CD4-positive, alpha-beta T cell (primary cell): ENCODE results near the gene NPAS3. TPM values are rescaled to one million over a fixed set of nuclear protein-coding genes. Genes with fewer than 3 reads are reported as not detected.

ENCODE experiments used
- ATAC-seq: fragments of 200-7000 bp; cut with Tn5 transposase; one replicate; pipeline ENCODE4 v1.10.0; 2022; ENCODE audit warnings: mild to moderate bottlenecking; ENCODE audit not compliant: poor library complexity
- CTCF ChIA-PET: fragments of 350-600 bp; sonication (Branson Sonifier 250); formaldehyde crosslinking; loops from one replicate; lab custom pipeline; 2021; ENCODE audit warnings: antibody characterized with exemption, inconsistent platforms; lab: Charles Lee
- POLR2A ChIA-PET: fragments of 350-600 bp; sonication (Branson Sonifier 250); formaldehyde crosslinking; loops from one replicate; lab custom pipeline; 2021; ENCODE audit warnings: antibody characterized with exemption, inconsistent platforms; lab: Charles Lee
- DNase-seq, 14 experiments: peaks; one replicate each; pipeline ENCODE4 v3.0.0-alpha.2; 2013 to 2020; ENCODE audit warnings: mixed read lengths in 2 of 14
- H3K27ac ChIP-seq, 2 donors: one replicate each; pipeline versions ENCODE4 v1.5.1 to v1.7.0; 2013; ENCODE audit warnings: low read length in 2 of 2, low read depth in 1 of 2, mild to moderate bottlenecking in 1 of 2
- H3K27me3 ChIP-seq, 2 experiments: 1 replicate in 1 of 2; 2 replicates in 1 of 2; pipeline versions ENCODE4 v1.6.1 to v1.7.0; 2013; ENCODE audit warnings: low read length in 2 of 2, control low read depth in 1 of 2, mild to moderate bottlenecking in 1 of 2, moderate library complexity in 1 of 2; ENCODE audit not compliant: insufficient read depth in 2 of 2, control insufficient read depth in 1 of 2
- H3K36me3 ChIP-seq: one replicate; pipeline ENCODE4 v1.6.1; 2013; ENCODE audit warnings: low read length, control low read depth; ENCODE audit not compliant: insufficient read depth
- H3K4me1 ChIP-seq: one replicate; pipeline ENCODE4 v1.6.1; 2013; ENCODE audit warnings: low read length, control low read depth; ENCODE audit not compliant: insufficient read depth
- H3K4me3 ChIP-seq: one replicate; pipeline ENCODE4 v1.5.1; 2013; ENCODE audit warnings: mild to moderate bottlenecking, low read length, moderate library complexity
- H3K9me3 ChIP-seq, 2 experiments: 1 replicate in 1 of 2; 2 replicates in 1 of 2; pipeline versions ENCODE4 v1.6.1 to v1.7.0; 2013; ENCODE audit warnings: low read length in 2 of 2, mild to moderate bottlenecking in 2 of 2, control low read depth in 1 of 2, moderate library complexity in 1 of 2; ENCODE audit not compliant: control insufficient read depth in 1 of 2, insufficient read depth in 1 of 2
- H3K27ac Mint-ChIP-seq: one replicate; pipeline ENCODE4 v1.8.0; 2020; ENCODE audit warnings: mixed read lengths
- H3K27me3 Mint-ChIP-seq: one replicate; pipeline ENCODE4 v1.8.0; 2021; ENCODE audit warnings: mixed read lengths
- H3K36me3 Mint-ChIP-seq: one replicate; pipeline ENCODE4 v1.8.0; 2021; ENCODE audit warnings: low read depth, mixed read lengths
- H3K4me1 Mint-ChIP-seq: one replicate; pipeline ENCODE4 v1.8.0; 2021; ENCODE audit warnings: low read depth, mixed read lengths
- H3K4me3 Mint-ChIP-seq: one replicate; pipeline ENCODE4 v1.8.0; 2020; ENCODE audit warnings: mild to moderate bottlenecking, mixed read lengths
- H3K9me3 Mint-ChIP-seq: one replicate; pipeline ENCODE4 v1.8.0; 2020; ENCODE audit warnings: mixed read lengths
- intact Hi-C, 2 experiments: fragments of 100-400 bp; cut with DNase I in 1 of 2; cut with micrococcal nuclease in 1 of 2; formaldehyde crosslinking; loops; one replicate each; pipeline versions ENCODE4 v1.15.1 to v1.9.0; 2023 to 2025; cut with DNase I, micrococcal nuclease
- total RNA-seq, 174 experiments: library from RNA in 2 of 174; stranded (reverse) in 2 of 174; gene quantifications; one replicate each; pipeline ENCODE4 v1.2.3 and lab custom pipeline; 2021 to 2026
- TF ChIP-seq, protein P1 (sequence below): fragments of 200-600 bp; IDR thresholded peaks from one replicate; pipeline ENCODE4 v1.8.0; 2022; ENCODE audit warnings: antibody characterized with exemption, mild to moderate bottlenecking

The NPAS3 gene
- total RNA-seq, 2 experiments from 2014 or later = not detected

GRCh38 chr14:33563901-33564197 is 625.2 kb downstream of the NPAS3 start:
- Histone ChIP-seq H3K9me3 (peaks cover 0 to 6% of the 10 kb centered on the region in 2 experiments), H3K27ac (no peak overlapping the region), H3K36me3 (no peaks in the 10 kb centered on the region), H3K4me1 (no peaks in the 10 kb centered on the region), H3K27me3 (no peaks in the 10 kb centered on the region), H3K4me3 (no peak overlapping the region)
- Mint-ChIP-seq H3K4me1 (no peaks in the 10 kb centered on the region), H3K27me3 (no peaks in the 10 kb centered on the region), H3K27ac (no peak overlapping the region), H3K4me3 (no peak overlapping the region), H3K36me3 (no peaks in the 10 kb centered on the region), H3K9me3 (no peaks in the 10 kb centered on the region)
- ATAC-seq (no peak), DNase-seq (no peak)
- intact Hi-C loops = no loop called here
- TF ChIP-seq, protein P1, sequence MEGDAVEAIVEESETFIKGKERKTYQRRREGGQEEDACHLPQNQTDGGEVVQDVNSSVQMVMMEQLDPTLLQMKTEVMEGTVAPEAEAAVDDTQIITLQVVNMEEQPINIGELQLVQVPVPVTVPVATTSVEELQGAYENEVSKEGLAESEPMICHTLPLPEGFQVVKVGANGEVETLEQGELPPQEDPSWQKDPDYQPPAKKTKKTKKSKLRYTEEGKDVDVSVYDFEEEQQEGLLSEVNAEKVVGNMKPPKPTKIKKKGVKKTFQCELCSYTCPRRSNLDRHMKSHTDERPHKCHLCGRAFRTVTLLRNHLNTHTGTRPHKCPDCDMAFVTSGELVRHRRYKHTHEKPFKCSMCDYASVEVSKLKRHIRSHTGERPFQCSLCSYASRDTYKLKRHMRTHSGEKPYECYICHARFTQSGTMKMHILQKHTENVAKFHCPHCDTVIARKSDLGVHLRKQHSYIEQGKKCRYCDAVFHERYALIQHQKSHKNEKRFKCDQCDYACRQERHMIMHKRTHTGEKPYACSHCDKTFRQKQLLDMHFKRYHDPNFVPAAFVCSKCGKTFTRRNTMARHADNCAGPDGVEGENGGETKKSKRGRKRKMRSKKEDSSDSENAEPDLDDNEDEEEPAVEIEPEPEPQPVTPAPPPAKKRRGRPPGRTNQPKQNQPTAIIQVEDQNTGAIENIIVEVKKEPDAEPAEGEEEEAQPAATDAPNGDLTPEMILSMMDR = no peak
- POLR2A ChIA-PET = no interaction called here
- CTCF ChIA-PET = no interaction called here

DNA sequence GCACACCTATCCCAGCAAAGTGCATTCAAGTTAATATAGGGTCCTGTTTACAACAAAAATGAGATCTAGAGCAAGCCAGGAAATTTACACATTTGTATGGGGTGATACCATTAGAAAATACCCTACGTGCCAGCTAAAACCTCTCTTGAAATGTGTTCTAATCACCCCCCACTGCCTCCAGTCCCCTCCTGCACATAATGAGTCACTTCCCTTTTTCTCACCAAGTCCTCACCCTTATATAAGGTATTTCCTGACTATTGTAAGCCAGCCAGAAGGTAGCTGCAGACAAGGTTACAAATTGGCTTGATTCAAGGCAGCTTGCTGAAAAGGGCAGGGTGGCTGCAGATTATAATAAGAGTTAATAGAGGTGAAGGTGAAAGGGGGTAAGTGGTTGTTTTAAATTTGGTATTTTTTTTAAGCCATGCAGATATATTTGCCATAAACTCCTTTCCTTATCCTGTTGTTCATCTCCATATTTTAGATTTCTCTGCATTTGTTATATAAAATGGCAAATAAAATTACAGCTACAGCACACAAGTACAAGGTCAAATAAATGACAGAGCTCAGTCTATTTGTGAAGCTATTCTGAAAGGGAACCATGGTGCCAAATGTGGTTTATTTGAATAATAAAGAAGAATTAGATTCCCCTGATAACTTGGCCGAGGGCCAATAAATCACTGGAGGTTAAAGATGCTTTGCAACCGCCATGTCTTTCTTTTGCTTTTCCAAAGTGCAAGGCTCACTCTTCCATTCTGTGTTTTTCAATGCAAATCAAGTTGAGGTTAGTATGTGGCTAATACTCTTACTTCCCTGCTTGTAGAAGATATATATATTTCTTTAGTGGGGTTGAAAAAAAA is 626.3 kb downstream of the NPAS3 start:
- POLR2A ChIA-PET = no interaction called here
- Mint-ChIP-seq H3K36me3 (no peaks in the 10 kb centered on the region), H3K4me1 (no peaks in the 10 kb centered on the region), H3K27me3 (no peaks in the 10 kb centered on the region), H3K9me3 (no peaks in the 10 kb centered on the region), H3K27ac (no peak overlapping the region), H3K4me3 (no peak overlapping the region)
- TF ChIP-seq, protein P1 = no peak
- Histone ChIP-seq H3K27me3 (no peaks in the 10 kb centered on the region), H3K36me3 (no peaks in the 10 kb centered on the region), H3K4me3 (no peak overlapping the region), H3K4me1 (no peaks in the 10 kb centered on the region), H3K27ac (no peak overlapping the region), H3K9me3 (peaks cover 0 to 3% of the 10 kb centered on the region in 2 experiments)
- DNase-seq (peak in 1 of 14 experiments; percentile 1), ATAC-seq (no peak)
- intact Hi-C loops = no loop called here
- CTCF ChIA-PET = no interaction called here

DNA sequence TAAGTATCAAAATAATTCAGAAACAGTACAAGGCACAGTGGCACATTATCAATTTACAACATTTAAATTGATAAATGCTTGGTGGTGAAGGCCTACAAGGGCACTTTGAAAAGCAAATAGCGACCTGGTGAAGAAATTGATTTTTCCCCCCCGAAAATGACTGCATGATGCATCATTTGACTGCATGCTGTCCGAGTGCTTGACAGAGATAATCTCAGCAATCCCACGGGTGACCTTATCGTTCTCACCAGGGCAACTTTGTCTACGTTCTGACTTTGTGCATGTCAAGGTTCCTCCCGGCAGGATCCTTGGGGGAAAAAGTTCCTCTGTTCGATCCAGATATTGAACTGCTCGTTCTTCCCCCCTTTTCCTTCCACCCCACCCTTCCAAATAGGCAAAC is 627.4 kb downstream of the NPAS3 start:
- H3K27ac Mint-ChIP-seq = no peak overlapping the region
- no peaks in the 10 kb centered on the region for H3K36me3 ChIP-seq
- intact Hi-C loops = no loop called here
- ChIA-PET POLR2A (no interaction called here), CTCF (no interaction called here)
- H3K9me3 ChIP-seq = peaks cover 0 to 5% of the 10 kb centered on the region in 2 experiments
- H3K27me3 Mint-ChIP-seq = no peaks in the 10 kb centered on the region
- no peak overlapping the region for H3K4me3 ChIP-seq
- no peaks in the 10 kb centered on the region for H3K9me3 Mint-ChIP-seq
- no peak overlapping the region for H3K27ac ChIP-seq
- ATAC-seq (no peak), DNase-seq (no peak)
- no peaks in the 10 kb centered on the region for H3K27me3 ChIP-seq
- no peaks in the 10 kb centered on the region for H3K36me3 Mint-ChIP-seq
- H3K4me1 Mint-ChIP-seq = no peaks in the 10 kb centered on the region
- TF ChIP-seq, protein P1 = no peak
- no peak overlapping the region for H3K4me3 Mint-ChIP-seq
- no peaks in the 10 kb centered on the region for H3K4me1 ChIP-seq
